ENCODE results near the gene STEAP1B. TPM values are rescaled to one million over a fixed set of nuclear protein-coding genes. Genes with fewer than 3 reads are reported as not detected.

STEAP1B gene
- total and polyA plus RNA-seq, 2 experiments from 2014 or later, result 0.16 TPM; not detected in 1

GRCh38 chr7:22373388-22373787 lies 126.6 kb downstream of the STEAP1B start:
- H3K9me2 ChIP-seq (replicated peaks; ENCODE audit: insufficient read depth), result no peaks in the 10 kb centered on the region
- 59% methylated on average over 3 of the region's 3 CpGs for WGBS (ENCODE audit: low lambda C conversion rate, missing lambda C conversion rate)
- no peaks in the 10 kb centered on the region for H3K27me3 ChIP-seq
- H3K27ac ChIP-seq, result no peak overlapping the region
- H3K79me2 ChIP-seq, result no peaks in the 10 kb centered on the region
- TF ChIP-seq EZH2phosphoT487 (IDR thresholded peaks at IDR 0.05; ENCODE audit: low read depth, severe bottlenecking, unreplicated experiment), result no peak
- no peak for TF ChIP-seq EZH2 (IDR thresholded peaks at IDR 0.05; ENCODE audit: borderline replicate concordance)
- no peak for TF ChIP-seq CTCF (IDR thresholded peaks at IDR 0.05; ENCODE audit: poor library complexity)
- peaks cover 5% of the 10 kb centered on the region for H3K4me1 ChIP-seq (ENCODE audit: insufficient read depth)
- DNase-seq (ENCODE audit: low spot score), result no peak
- H3K36me3 ChIP-seq (replicated peaks; ENCODE audit: insufficient read depth, low read depth), result no peaks in the 10 kb centered on the region
- H3K9me3 ChIP-seq (ENCODE audit: low read depth), result no peaks in the 10 kb centered on the region
- H3K4me2 ChIP-seq, result no peak overlapping the region
- no peak overlapping the region for H2AFZ ChIP-seq
- H4K20me1 ChIP-seq (ENCODE audit: insufficient read depth, poor library complexity, severe bottlenecking), result no peaks in the 10 kb centered on the region
- H3K4me3 ChIP-seq, result no peak overlapping the region

- WGBS (ENCODE audit: low lambda C conversion rate, missing lambda C conversion rate), result 76% methylated on average over 6 of the region's 6 CpGs
- H3K4me2 ChIP-seq, result no peak overlapping the region
- no peaks in the 10 kb centered on the region for H3K9me2 ChIP-seq (replicated peaks; ENCODE audit: insufficient read depth)
- H3K4me3 ChIP-seq, result no peak overlapping the region
- no peak for DNase-seq (ENCODE audit: low spot score)
- H3K27ac ChIP-seq, result no peak overlapping the region
- H3K36me3 ChIP-seq (replicated peaks; ENCODE audit: insufficient read depth, low read depth), result no peaks in the 10 kb centered on the region
- no peaks in the 10 kb centered on the region for H3K9me3 ChIP-seq (ENCODE audit: low read depth)
- no peaks in the 10 kb centered on the region for H3K27me3 ChIP-seq
- no peaks in the 10 kb centered on the region for H4K20me1 ChIP-seq (ENCODE audit: insufficient read depth, poor library complexity, severe bottlenecking)
- no peaks in the 10 kb centered on the region for H3K79me2 ChIP-seq
- H2AFZ ChIP-seq, result no peak overlapping the region
- H3K4me1 ChIP-seq (ENCODE audit: insufficient read depth), result peaks cover 3% of the 10 kb centered on the region
- TF ChIP-seq EZH2phosphoT487 (IDR thresholded peaks at IDR 0.05; ENCODE audit: low read depth, severe bottlenecking, unreplicated experiment) (no peak), CTCF (IDR thresholded peaks at IDR 0.05; ENCODE audit: poor library complexity) (no peak), EZH2 (IDR thresholded peaks at IDR 0.05; ENCODE audit: borderline replicate concordance) (no peak)
These were observed 127.1 kb downstream of the STEAP1B start for GRCh38 chr7:22372863-22373262.

- Histone ChIP-seq H3K4me1 (ENCODE audit: insufficient read depth) (no peaks in the 10 kb centered on the region), H3K27me3 (no peaks in the 10 kb centered on the region), H3K9me3 (ENCODE audit: low read depth) (no peaks in the 10 kb centered on the region), H3K79me2 (no peaks in the 10 kb centered on the region), H2AFZ (no peak overlapping the region), H4K20me1 (ENCODE audit: insufficient read depth, poor library complexity, severe bottlenecking) (no peaks in the 10 kb centered on the region), H3K36me3 (replicated peaks; ENCODE audit: insufficient read depth, low read depth) (no peaks in the 10 kb centered on the region), H3K27ac (no peak overlapping the region), H3K4me2 (no peak overlapping the region), H3K9me2 (replicated peaks; ENCODE audit: insufficient read depth) (no peaks in the 10 kb centered on the region), H3K4me3 (no peak overlapping the region)
- no peak for DNase-seq (ENCODE audit: low spot score)
- no peak for TF ChIP-seq EZH2phosphoT487 (IDR thresholded peaks at IDR 0.05; ENCODE audit: low read depth, severe bottlenecking, unreplicated experiment)
- TF ChIP-seq CTCF (IDR thresholded peaks at IDR 0.05; ENCODE audit: poor library complexity), result no peak
- TF ChIP-seq EZH2 (IDR thresholded peaks at IDR 0.05; ENCODE audit: borderline replicate concordance), result no peak
These were observed 128.1 kb downstream of the STEAP1B start for GRCh38 chr7:22371878-22372277.

Other genes with a start within 250 kb of the STEAP1B start
- 8.8 and 14.5 TPM in 2 replicates for gene RAPGEF5, start 143.0 kb downstream of the STEAP1B start, total RNA-seq
- 5.2 and 10.6 TPM in 2 replicates for gene RAPGEF5, start 143.0 kb downstream of the STEAP1B start, polyA plus RNA-seq
- gene IL6, start 227.0 kb upstream of the STEAP1B start, total RNA-seq, result 1.6 and 4.3 TPM in 2 replicates
- gene IL6, start 227.0 kb upstream of the STEAP1B start, polyA plus RNA-seq, result 3.4 and 3.5 TPM in 2 replicates

Measured in hepatocyte (in vitro differentiated cells).